Measurements from ENCODE around the gene CCNL2.

CCNL2 gene

DNA sequence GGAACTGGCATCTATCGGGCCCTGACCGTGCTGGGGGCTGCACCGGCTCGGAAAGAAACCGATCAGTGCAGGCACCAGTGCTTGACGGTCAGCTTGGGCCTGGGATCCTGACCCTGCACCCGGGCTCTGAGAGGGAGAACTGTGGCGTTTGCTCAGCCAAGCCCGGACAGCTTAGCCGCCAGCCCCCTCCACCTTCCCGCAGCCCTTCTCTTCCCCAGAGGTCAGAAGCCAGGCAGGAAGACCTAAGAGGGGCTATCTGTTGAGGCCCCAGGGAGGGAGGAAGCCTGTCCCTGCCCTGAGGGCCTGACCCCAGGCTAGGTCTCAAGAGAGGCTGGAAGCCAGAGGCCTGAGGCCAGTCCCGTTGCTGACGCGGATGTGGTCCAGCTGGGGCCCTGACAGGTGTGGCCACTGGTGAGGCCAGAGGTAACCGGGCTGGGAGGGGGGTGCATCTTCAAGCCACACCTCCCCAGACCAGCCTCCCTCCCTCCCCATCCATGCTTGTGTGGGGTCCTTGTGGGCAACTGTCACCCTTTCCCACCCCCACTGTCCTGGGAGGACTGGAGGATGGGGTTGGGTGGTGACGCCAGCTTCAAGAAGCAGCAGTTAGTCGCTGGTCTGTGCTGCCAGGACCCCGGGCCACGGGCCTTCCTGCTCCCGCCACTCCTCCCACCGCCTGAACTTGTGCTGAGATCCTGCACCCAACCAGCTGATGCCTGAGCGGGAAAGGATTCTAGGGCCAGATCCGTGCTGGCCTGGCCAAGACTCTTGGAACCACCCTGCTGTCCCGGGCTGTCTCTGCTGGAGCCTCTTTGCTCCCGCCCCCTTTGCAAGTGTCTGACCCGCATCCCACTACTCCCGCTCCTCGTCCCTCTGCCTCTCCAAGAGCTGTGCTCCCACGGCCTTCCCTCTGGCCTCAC lies 47.4 kb downstream of the CCNL2 start:
- Histone ChIP-seq H3K27ac (ENCODE audit: poor library complexity, severe bottlenecking) (peak overlapping the region; percentile 21), H3K4me3 (ENCODE audit: severe bottlenecking) (no peak overlapping the region), H3K9me3 (ENCODE audit: severe bottlenecking) (no peaks in the 10 kb centered on the region), H3K36me3 (ENCODE audit: low read depth) (no peaks in the 10 kb centered on the region), H3K27me3 (ENCODE audit: insufficient read depth, poor library complexity, severe bottlenecking) (no peaks in the 10 kb centered on the region), H3K4me1 (ENCODE audit: insufficient read depth, poor library complexity, severe bottlenecking) (peaks cover 4% of the 10 kb centered on the region)
- TF ChIP-seq, protein P1, sequence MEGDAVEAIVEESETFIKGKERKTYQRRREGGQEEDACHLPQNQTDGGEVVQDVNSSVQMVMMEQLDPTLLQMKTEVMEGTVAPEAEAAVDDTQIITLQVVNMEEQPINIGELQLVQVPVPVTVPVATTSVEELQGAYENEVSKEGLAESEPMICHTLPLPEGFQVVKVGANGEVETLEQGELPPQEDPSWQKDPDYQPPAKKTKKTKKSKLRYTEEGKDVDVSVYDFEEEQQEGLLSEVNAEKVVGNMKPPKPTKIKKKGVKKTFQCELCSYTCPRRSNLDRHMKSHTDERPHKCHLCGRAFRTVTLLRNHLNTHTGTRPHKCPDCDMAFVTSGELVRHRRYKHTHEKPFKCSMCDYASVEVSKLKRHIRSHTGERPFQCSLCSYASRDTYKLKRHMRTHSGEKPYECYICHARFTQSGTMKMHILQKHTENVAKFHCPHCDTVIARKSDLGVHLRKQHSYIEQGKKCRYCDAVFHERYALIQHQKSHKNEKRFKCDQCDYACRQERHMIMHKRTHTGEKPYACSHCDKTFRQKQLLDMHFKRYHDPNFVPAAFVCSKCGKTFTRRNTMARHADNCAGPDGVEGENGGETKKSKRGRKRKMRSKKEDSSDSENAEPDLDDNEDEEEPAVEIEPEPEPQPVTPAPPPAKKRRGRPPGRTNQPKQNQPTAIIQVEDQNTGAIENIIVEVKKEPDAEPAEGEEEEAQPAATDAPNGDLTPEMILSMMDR (IDR thresholded peaks at IDR 0.05; ENCODE audit: poor library complexity, severe bottlenecking), result no peak
- ATAC-seq (ENCODE audit: low read depth) (peak; percentile 16; the same call in 1 of the 3 replicates), DNase-seq (ENCODE audit: low spot score) (peak; percentile 78)

DNA sequence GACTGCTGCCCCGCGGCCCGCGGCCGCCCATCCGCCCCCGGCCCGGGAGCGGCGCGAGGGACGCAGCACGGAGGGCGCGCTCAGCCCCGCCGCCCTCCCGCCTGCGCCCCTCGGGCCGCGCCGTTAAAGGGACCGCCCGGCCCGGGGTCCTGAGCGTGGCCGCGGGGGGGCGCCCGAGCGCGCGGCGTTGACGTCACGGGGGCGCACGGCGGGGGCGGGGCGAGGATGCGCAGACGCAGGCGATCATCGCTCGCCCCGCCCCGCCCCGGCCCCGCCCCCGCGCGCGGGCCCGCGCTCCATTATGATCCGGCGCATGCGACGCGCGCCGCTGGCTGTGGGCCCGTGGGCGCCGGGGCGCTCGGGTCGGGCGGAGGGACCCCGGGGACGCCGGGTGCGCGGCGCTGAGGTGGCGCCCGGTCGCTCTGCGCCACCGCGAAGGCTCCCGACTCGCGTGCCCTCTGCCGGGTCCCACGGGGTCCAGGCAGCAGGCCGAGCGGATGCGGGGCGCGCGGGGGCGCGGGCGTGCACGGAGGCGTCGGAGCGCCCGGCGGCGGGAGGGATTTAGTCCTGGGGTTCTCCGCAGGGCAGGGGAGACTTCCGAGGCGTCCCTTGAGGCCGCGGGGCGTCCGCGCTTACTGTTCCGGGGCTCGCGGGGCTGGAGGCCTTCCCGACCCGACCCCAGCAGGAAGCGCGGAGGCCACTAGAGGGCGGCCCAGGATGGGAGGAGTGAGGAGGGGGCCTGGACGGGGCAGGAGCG lies 49.7 kb downstream of the CCNL2 start, which contains the start of gene DVL1:
DVL1 (minus strand) TSS at position 163 of the 757 bp plus-strand sequence. CDS start 353 bp downstream, outside the sequence.
- TF ChIP-seq, protein P1 (IDR thresholded peaks at IDR 0.05; ENCODE audit: poor library complexity, severe bottlenecking), result peak; percentile 63
- no peak for DNase-seq (ENCODE audit: low spot score)
- Histone ChIP-seq H3K4me1 (ENCODE audit: insufficient read depth, poor library complexity, severe bottlenecking) (peaks cover 23% of the 10 kb centered on the region), H3K36me3 (ENCODE audit: low read depth) (no peaks in the 10 kb centered on the region), H3K4me3 (ENCODE audit: severe bottlenecking) (peak within 1 kb of the TSS; percentile 90), H3K9me3 (ENCODE audit: severe bottlenecking) (no peaks in the 10 kb centered on the region), H3K27ac (ENCODE audit: poor library complexity, severe bottlenecking) (peak within 1 kb of the TSS; percentile 98), H3K27me3 (ENCODE audit: insufficient read depth, poor library complexity, severe bottlenecking) (no peaks in the 10 kb centered on the region)
- no peak for ATAC-seq (ENCODE audit: low read depth)

DNA sequence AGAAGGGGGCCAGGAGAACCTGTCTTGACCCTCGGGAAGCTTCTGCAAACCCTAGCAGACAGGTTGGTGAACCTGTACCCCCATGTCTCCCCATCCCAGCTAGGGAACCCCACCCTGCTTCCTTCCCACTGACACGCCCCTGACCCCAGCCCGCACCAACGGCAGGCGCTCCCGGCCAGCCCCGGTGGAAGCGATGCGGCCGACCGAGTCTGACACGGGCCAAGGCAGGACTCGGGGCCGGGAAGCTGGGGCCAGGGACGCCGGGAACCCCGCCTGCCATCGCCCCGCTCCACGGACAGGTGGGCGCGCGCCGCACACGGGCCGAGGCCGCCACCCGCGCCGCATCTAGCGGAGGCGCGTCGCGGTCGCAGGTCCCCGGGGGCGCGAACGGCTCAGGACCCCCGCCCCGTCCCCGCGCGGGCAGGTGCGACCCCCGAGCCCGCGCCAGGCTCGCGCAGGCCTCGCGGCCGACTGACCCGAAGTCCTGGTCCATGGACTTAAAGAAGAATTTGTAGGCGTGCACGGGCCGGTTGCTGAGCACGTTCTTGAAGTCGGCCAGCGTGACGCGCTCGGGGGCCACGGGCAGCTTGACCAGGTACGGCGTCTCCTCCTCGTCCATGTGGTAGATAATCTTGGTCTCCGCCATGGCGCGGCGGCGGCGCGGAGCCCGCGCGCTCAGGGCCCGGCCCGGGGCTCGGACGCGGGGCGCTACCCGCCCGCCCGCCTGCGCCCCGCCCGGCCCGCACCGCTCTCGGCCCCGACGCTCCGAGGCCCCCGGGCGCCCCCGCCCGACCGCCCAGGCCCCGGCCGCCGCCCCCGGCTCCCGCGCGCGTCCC lies 50.5 kb downstream of the CCNL2 start:
- Histone ChIP-seq H3K9me3 (ENCODE audit: severe bottlenecking) (no peaks in the 10 kb centered on the region), H3K36me3 (ENCODE audit: low read depth) (no peaks in the 10 kb centered on the region), H3K27me3 (ENCODE audit: insufficient read depth, poor library complexity, severe bottlenecking) (no peaks in the 10 kb centered on the region), H3K4me1 (ENCODE audit: insufficient read depth, poor library complexity, severe bottlenecking) (peaks cover 26% of the 10 kb centered on the region), H3K4me3 (ENCODE audit: severe bottlenecking) (peak overlapping the region; percentile 90), H3K27ac (ENCODE audit: poor library complexity, severe bottlenecking) (peak overlapping the region; percentile 98)
- ATAC-seq (ENCODE audit: low read depth) (no peak), DNase-seq (ENCODE audit: low spot score) (peak; percentile 73)
- TF ChIP-seq, protein P1 (IDR thresholded peaks at IDR 0.05; ENCODE audit: poor library complexity, severe bottlenecking), result no peak

DNA sequence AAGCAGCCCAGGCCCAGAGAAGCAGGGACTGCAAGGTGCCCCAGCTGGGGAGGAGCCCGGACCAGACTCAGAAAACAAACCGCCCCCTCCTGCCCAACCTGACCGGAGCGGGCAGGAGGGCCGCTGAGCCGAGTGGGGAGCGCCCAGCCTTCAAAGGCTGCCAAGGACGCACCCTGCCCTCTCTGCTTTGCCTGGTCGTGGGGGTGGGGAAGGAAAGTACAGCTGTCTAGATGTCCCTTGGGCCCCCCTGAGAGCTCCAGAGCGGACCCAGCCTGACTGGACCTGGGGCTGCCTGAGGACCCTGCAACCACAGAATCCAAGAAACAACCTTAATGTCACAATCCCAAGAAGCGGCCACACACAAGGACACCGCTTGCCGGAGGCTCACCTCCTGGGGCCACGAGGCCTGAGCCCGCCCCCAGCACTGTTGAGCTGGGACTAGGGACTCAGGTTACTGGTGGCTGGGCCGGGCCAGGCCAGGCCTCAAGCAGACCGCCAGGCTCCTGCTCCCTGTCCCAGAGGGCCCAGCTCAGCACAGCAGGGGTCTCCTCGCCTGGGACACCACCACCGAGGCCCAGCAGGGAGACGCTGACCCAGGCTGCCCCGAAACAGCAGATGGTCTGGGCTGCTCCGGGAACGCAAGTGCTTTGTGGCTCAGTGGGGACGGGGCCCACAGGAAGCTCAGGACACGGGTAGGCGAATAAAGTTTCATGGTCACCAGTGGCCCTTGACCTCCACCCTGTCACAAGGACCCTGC lies 51.3 kb downstream of the CCNL2 start:
- H3K27ac ChIP-seq (ENCODE audit: poor library complexity, severe bottlenecking), result peak overlapping the region; percentile 98
- DNase-seq (ENCODE audit: low spot score) (peak; percentile 71), ATAC-seq (ENCODE audit: low read depth) (peak; percentile 15)
- no peaks in the 10 kb centered on the region for H3K9me3 ChIP-seq (ENCODE audit: severe bottlenecking)
- H3K4me3 ChIP-seq (ENCODE audit: severe bottlenecking), result peak overlapping the region; percentile 90
- H3K27me3 ChIP-seq (ENCODE audit: insufficient read depth, poor library complexity, severe bottlenecking), result no peaks in the 10 kb centered on the region
- TF ChIP-seq, protein P1 (IDR thresholded peaks at IDR 0.05; ENCODE audit: poor library complexity, severe bottlenecking), result no peak
- peaks cover 26% of the 10 kb centered on the region for H3K4me1 ChIP-seq (ENCODE audit: insufficient read depth, poor library complexity, severe bottlenecking)
- H3K36me3 ChIP-seq (ENCODE audit: low read depth), result no peaks in the 10 kb centered on the region

Measured in RWPE2 (cell line).